ENCODE data around the gene FBN2.

DNA sequence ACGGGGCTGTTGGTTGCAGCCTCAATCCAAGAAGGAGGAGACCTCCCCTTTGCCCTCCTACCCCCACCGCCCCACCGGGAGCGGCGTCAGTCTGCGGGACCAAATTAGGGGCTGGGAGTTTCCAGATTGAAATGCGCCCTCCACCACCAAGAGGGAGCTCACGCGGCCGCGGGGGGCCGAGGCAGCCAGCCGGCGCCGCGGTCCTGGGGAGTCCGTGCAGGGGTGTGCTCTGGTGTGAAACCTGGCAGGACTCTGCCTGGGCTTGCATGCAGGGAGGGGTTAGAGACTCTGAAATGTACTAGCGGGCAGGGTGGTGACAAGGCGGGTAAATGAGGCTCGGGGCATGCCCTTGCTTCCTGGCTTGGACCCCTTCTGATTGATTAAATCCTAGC lies 989 bp upstream of the FBN2 start:
- no peak for TF ChIP-seq EZH2 (IDR thresholded peaks at IDR 0.05; ENCODE audit: borderline replicate concordance)
- TF ChIP-seq, protein P1, sequence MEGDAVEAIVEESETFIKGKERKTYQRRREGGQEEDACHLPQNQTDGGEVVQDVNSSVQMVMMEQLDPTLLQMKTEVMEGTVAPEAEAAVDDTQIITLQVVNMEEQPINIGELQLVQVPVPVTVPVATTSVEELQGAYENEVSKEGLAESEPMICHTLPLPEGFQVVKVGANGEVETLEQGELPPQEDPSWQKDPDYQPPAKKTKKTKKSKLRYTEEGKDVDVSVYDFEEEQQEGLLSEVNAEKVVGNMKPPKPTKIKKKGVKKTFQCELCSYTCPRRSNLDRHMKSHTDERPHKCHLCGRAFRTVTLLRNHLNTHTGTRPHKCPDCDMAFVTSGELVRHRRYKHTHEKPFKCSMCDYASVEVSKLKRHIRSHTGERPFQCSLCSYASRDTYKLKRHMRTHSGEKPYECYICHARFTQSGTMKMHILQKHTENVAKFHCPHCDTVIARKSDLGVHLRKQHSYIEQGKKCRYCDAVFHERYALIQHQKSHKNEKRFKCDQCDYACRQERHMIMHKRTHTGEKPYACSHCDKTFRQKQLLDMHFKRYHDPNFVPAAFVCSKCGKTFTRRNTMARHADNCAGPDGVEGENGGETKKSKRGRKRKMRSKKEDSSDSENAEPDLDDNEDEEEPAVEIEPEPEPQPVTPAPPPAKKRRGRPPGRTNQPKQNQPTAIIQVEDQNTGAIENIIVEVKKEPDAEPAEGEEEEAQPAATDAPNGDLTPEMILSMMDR (IDR thresholded peaks at IDR 0.05; ENCODE audit: poor library complexity): no peak
- TF ChIP-seq EZH2phosphoT487 (IDR thresholded peaks at IDR 0.05; ENCODE audit: low read depth, severe bottlenecking, unreplicated experiment): no peak
